ENCODE results near the gene HAGHL. TPM values are rescaled to one million over a fixed set of nuclear protein-coding genes. Genes with fewer than 3 reads are reported as not detected.

HAGHL gene
- total RNA-seq, 1 experiment from 2014 or later = 74.8 TPM

DNA sequence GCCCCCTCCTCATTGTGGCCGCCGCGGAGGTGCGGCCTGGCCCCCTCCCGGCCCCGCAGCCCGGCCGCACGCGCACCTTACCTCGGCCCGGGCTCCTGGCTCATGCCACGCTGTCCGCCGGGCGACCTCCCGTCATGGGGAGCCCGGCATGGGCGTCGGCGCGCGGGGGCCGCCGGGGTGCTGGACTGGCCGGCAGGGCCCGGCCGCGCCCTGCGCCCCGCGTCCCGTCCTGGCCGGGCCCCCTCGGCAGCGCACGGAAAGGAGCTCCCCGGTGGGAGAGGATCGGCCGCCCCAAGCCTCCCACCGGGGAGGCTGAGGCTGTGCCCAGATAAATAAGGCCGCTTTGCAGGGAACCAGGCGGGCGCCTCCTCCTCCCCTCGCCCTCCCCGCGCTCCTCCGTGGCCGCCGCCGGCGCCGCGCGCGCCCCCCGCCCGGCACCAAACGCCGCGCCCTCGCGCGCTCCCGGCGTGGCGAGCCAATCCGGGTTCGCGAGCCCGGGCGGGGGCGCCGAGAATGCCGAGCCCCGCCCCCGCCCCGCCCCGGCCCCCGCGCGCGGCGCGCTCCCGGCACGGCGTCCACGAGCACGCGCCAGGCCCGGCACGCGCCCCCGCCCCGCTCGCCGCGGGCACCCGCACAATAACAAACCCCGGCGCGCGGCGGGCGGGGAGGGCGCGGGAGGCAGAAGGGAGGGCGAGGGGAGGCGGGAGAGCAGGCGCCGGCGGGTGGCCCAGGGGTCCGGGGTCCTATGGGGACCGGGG lies 21.3 kb upstream of the HAGHL start, which contains the start of gene FBXL16 (continued):
- TF ChIP-seq SP1 (IDR thresholded peaks at IDR 0.05; ENCODE audit: low read depth) (no peak), ZFX (IDR thresholded peaks at IDR 0.05) (peak; percentile 56; the same call in 1 of the 2 replicates), SRF (IDR thresholded peaks at IDR 0.05; ENCODE audit: low read depth) (no peak), EZH2phosphoT487 (IDR thresholded peaks at IDR 0.05; ENCODE audit: borderline replicate concordance) (no peak), JUND (IDR thresholded peaks at IDR 0.05) (no peak), ELF1 (IDR thresholded peaks at IDR 0.05; ENCODE audit: borderline replicate concordance, low read depth) (no peak), POLR2AphosphoS5 (IDR thresholded peaks at IDR 0.05; ENCODE audit: low read depth, low read length) (peak; percentile 48)

DNA sequence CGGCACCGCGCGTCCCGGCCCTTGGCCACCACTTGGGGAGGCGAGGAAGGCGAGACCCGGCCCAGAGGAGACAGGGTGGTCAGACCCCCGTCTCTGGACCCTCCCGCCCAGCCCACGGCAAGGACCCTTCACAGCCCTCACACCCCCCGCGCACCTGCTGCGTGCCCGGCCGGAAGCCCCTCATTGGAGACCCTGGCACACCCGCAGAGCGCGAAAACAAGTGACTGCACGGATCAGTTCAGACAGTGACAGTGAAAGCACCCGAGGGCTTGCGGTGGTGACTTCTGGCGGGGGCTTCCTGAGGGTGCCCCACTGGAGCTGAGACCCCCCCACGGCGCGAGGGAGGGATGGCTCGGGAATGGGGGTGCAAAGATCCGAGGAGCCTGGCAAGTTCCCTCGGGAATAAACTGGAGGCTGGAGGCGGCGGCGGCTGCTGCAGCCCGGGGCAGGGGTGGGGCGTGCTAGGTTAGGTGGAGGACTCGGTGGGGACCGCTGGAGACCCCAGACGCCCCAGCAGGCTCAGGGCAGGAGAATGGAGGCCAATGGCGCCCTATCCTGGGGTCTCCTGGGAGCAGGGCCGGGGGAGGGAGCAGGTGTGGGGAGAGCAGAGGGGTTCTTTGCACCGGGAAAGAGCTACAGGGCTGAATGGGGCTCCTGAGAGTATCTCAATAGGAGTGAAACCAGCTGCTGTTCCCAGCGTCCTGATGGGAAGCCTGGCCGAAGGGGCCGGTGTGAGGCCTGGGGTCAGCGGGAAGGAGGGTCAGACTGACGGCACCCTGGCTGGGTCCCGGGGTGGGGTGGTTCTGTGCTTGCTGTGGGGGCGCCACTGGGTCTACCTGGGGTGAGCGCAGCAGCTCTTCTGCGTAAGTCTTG lies 20.5 kb upstream of the HAGHL start:
- no peaks in the 10 kb centered on the region; a peak in 2 of 4 replicates for H3K36me3 ChIP-seq (ENCODE audit: control insufficient read depth in 1 of 2, insufficient read depth in 2 of 2, low read length in 2 of 2)
- no peak overlapping the region for H2AFZ ChIP-seq (ENCODE audit: low read depth, low read length, poor library complexity, severe bottlenecking)
- ChIA-PET RAD21 (ENCODE audit: low non-redundant PET in 1 of 2, low total read pairs in 2 of 2, uncharacterized antibody in 2 of 2, unreplicated experiment in 2 of 2) (no interaction called here), CTCF (no interaction called here), POLR2A (interaction anchor here (1.4 to 1.7 kb wide), 2 partner anchors 14 to 82 kb away, joined by 4 to 7 read pairs; partner anchors contain the start of genes CHTF18 and RPUSD1)
- no peaks in the 10 kb centered on the region for H3K9me2 ChIP-seq (ENCODE audit: insufficient read depth)
- 0 out of 4 replicates have a peak overlapping the region, but pooled peaks of 1 of the 2 experiments have one; percentile 4 for H3K4me3 ChIP-seq (replicated peaks in 1 of 2; ENCODE audit: low read depth in 1 of 2, low read length in 2 of 2)
- peaks cover 34% of the 10 kb centered on the region for H3K79me2 ChIP-seq (ENCODE audit: insufficient read depth, low read length)
- BruUV-seq (replicated peaks) = no TSS peak
- H3K9ac ChIP-seq (ENCODE audit: low read length) = no peak overlapping the region
- H3K27me3 ChIP-seq (ENCODE audit: insufficient read depth, low read length) = no peaks in the 10 kb centered on the region
- H3K27ac ChIP-seq (ENCODE audit: low read depth, low read length) = peak overlapping the region; percentile 18; the same call in 1 of the 2 replicates
- no peak for DNase-seq (ENCODE audit: low read depth, low spot score)
- ATAC-seq = no peak
- peak overlapping the region; percentile 45 for H3K4me2 ChIP-seq (ENCODE audit: low read length)
- intact Hi-C loops (cut with micrococcal nuclease) = no loop called here
- no peaks in the 10 kb centered on the region for H3K9me3 ChIP-seq (ENCODE audit: control insufficient read depth in 1 of 2, insufficient read depth in 1 of 2, low read depth in 1 of 2, low read length in 2 of 2)
- no peaks in the 10 kb centered on the region for H4K20me1 ChIP-seq (ENCODE audit: insufficient read depth)
- H3K4me1 ChIP-seq (ENCODE audit: control insufficient read depth in 1 of 2, insufficient read depth in 2 of 2, low read length in 2 of 2) = peaks cover 0 to 33% of the 10 kb centered on the region in 2 experiments; a peak in 3 of 4 replicates
- no peak for TF ChIP-seq EGR1 (IDR thresholded peaks at IDR 0.05; ENCODE audit: low read depth)
- no peak for TF ChIP-seq EZH2 (IDR thresholded peaks at IDR 0.05)
- no peak for TF ChIP-seq SIN3A (IDR thresholded peaks at IDR 0.05; ENCODE audit: low read depth)
- TF ChIP-seq YY1 (IDR thresholded peaks at IDR 0.05; ENCODE audit: extremely low read depth, insufficient replicate concordance, low read depth, low read length) = no peak
- TF ChIP-seq, protein P1, sequence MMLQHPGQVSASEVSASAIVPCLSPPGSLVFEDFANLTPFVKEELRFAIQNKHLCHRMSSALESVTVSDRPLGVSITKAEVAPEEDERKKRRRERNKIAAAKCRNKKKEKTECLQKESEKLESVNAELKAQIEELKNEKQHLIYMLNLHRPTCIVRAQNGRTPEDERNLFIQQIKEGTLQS (IDR thresholded peaks at IDR 0.05) = no peak
- TF ChIP-seq ELF1 (IDR thresholded peaks at IDR 0.05; ENCODE audit: borderline replicate concordance, low read depth) = no peak
- TF ChIP-seq, protein P2, sequence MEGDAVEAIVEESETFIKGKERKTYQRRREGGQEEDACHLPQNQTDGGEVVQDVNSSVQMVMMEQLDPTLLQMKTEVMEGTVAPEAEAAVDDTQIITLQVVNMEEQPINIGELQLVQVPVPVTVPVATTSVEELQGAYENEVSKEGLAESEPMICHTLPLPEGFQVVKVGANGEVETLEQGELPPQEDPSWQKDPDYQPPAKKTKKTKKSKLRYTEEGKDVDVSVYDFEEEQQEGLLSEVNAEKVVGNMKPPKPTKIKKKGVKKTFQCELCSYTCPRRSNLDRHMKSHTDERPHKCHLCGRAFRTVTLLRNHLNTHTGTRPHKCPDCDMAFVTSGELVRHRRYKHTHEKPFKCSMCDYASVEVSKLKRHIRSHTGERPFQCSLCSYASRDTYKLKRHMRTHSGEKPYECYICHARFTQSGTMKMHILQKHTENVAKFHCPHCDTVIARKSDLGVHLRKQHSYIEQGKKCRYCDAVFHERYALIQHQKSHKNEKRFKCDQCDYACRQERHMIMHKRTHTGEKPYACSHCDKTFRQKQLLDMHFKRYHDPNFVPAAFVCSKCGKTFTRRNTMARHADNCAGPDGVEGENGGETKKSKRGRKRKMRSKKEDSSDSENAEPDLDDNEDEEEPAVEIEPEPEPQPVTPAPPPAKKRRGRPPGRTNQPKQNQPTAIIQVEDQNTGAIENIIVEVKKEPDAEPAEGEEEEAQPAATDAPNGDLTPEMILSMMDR (IDR thresholded peaks at IDR 0.05 in 2 of 3, conservative IDR thresholded peaks at IDR 0.05 in 1 of 3; ENCODE audit: borderline replicate concordance in 1 of 3, insufficient read depth in 1 of 3, low read depth in 2 of 3, low read length in 2 of 3) = no peak
- TF ChIP-seq CEBPB (IDR thresholded peaks at IDR 0.05; ENCODE audit: low read depth) = no peak
- no peak for TF ChIP-seq SP1 (IDR thresholded peaks at IDR 0.05; ENCODE audit: low read depth)
- no peak for TF ChIP-seq ZFX (IDR thresholded peaks at IDR 0.05)
- no peak for TF ChIP-seq POLR2A (IDR thresholded peaks at IDR 0.05; ENCODE audit: borderline replicate concordance, extremely low read depth, insufficient read depth, insufficient read length)
- TF ChIP-seq, protein P3, sequence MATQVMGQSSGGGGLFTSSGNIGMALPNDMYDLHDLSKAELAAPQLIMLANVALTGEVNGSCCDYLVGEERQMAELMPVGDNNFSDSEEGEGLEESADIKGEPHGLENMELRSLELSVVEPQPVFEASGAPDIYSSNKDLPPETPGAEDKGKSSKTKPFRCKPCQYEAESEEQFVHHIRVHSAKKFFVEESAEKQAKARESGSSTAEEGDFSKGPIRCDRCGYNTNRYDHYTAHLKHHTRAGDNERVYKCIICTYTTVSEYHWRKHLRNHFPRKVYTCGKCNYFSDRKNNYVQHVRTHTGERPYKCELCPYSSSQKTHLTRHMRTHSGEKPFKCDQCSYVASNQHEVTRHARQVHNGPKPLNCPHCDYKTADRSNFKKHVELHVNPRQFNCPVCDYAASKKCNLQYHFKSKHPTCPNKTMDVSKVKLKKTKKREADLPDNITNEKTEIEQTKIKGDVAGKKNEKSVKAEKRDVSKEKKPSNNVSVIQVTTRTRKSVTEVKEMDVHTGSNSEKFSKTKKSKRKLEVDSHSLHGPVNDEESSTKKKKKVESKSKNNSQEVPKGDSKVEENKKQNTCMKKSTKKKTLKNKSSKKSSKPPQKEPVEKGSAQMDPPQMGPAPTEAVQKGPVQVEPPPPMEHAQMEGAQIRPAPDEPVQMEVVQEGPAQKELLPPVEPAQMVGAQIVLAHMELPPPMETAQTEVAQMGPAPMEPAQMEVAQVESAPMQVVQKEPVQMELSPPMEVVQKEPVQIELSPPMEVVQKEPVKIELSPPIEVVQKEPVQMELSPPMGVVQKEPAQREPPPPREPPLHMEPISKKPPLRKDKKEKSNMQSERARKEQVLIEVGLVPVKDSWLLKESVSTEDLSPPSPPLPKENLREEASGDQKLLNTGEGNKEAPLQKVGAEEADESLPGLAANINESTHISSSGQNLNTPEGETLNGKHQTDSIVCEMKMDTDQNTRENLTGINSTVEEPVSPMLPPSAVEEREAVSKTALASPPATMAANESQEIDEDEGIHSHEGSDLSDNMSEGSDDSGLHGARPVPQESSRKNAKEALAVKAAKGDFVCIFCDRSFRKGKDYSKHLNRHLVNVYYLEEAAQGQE (IDR thresholded peaks at IDR 0.05; ENCODE audit: low read depth) = no peak
- TF ChIP-seq JUND (IDR thresholded peaks at IDR 0.05) = no peak
- TF ChIP-seq CBX3 (IDR thresholded peaks at IDR 0.05; ENCODE audit: low read depth) = no peak
